ENCODE results near the gene PIAS2.

GRCh38 chr18:46939337-46939963, 22.1 kb upstream of the PIAS2 start:
- no peak for TF ChIP-seq CTCF (IDR thresholded peaks at IDR 0.05)
- TF ChIP-seq POLR2AphosphoS5 (IDR thresholded peaks at IDR 0.05; ENCODE audit: low read depth, low read length) = no peak
- TF ChIP-seq SIN3A (IDR thresholded peaks at IDR 0.05; ENCODE audit: borderline replicate concordance, insufficient read depth, low read depth, low read length) = no peak
- TF ChIP-seq REST (IDR thresholded peaks at IDR 0.05; ENCODE audit: insufficient read depth in 1 of 2, low read depth in 2 of 2, low read length in 1 of 2) = no peak
- no peak for TF ChIP-seq TCF7L2 (IDR thresholded peaks at IDR 0.05; ENCODE audit: low read depth, low read length)
